HG02610 (cell line): ENCODE results near the gene CTNNA2.

ENCODE experiments used
- ATAC-seq: cut with Tn5 transposase; IDR thresholded peaks from one replicate; pipeline ENCODE4 v1.9.1; 2021; ENCODE audit warnings: mild to moderate bottlenecking, moderate library complexity; ENCODE audit not compliant: unreplicated experiment

CTNNA2 gene

DNA sequence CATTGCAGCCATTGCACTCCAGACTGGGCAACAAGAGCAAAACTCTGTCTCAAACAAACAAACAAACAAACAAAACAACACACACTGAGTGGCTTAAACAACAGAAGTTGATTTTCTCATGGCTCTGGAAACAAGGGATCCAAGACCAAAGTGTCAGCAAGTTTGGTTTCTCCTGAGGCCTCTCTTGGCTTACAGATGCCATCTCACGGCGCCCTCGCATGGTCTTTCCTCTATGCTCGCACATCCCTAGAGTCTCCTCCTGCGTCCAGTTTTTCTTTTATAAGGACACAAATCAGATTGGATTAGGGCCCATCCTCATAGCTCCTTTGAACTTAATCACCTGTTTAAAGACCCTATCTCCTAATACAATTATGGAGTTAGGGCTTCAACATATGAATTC lies 925.1 kb downstream of the CTNNA2 start:
- no peak for ATAC-seq

DNA sequence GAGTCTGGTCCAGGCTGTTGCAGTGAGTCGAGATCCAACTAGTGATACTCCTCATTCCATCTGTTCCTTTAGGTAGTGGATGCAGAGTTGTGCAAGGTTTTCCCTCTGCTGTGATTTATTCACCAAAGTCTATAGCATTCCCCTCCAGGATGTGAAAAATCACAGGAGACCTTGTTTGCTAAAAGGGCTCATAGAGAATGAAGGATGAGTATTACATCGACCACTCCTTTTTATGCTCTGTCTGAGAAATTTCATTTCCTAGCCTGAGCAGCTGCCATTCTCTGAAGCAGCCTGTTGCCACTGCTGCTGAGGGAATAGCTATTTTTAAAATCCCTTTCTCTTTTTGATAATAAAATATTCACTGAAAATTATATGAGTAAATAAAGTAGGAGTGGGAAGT lies 925.8 kb downstream of the CTNNA2 start:
- ATAC-seq: no peak

DNA sequence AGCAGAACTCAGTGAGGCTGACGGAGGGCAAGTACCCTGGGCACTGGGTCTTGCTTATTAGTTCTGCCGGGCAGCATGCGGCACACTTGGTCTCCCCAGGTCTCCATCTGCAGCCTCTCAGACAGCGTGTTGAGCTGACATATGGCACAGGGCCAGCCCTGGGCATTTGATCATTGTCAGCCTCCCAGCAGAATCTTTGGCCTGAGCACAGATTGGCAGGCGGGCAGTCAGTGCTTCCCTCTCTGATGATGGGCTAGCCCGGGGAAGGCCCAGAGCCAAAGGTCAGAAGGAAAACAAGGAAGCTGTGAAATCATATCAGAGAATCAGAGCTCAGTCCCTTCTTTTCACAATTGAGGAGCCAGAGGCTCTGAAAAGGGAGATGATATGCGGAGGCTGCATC lies 941.8 kb downstream of the CTNNA2 start:
- no peak for ATAC-seq

DNA sequence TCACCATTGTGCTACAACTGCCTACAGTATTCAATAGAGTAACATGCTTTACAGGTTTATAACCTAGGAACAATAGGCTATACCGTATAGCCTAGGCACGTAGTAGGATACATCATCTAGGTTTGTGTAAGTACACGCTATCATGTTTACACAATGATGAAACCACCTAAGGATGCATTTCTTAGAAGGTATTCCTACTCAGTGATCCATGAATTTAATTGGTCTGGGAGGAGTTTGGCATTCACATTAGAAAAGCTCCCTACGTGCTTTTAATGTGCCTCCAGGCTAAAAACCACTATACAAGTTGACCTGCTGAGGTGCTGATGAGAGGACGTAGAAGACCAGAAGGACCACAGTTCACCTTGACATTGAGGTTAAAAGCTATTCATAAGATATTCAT lies 946.2 kb downstream of the CTNNA2 start:
- no peak for ATAC-seq

DNA sequence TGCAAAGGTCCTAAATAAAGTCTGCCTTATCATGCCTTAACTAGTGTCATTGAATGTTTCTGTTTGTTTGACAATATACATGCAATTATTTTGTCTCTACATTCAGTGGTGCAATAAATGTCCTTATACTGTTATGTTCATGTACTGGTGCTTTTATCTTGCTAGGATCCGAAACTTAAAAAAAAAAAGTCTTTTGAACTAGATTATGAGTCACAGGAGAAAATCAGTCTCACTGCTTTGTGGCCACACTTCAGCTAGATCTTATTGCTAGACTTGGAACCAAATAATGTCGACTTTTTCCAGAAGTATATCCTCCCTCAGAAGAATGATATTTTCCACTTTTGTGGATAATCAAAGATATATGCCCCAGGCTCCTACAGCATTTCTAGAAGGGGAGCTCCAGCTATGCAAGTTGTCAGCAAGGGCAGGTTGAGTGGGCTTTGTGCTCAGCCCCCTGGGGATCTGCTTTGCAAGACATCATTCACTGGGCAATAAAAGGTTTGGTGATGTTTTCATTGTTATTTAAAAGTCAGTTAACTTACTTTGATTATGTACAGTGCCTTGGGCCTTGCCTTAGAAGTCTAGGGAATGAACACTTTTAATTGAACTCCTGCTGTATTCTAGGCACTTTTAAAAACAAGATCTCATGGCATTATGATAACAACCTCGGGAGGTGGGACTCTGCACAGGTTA lies 948.8 kb downstream of the CTNNA2 start:
- no peak for ATAC-seq

DNA sequence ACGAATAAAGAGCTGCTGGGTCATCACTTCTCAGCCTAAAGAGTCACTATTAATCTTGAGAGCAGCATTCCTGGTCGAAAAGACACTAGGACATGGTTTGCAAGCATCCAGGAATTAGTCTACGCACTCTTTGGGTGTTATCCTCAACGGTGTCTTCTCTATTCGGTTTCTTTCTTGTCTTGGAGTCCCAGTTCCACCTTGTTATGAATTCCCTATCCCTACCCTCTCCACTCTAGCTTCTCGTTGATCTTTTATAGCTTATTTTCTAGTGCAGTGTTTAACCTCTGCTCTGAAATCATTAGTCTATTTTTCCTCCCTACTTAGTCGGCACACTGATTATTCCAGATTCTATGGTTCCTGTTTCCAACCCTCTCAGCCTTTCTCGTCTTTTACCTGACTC lies 949.8 kb downstream of the CTNNA2 start:
- ATAC-seq: no peak

DNA sequence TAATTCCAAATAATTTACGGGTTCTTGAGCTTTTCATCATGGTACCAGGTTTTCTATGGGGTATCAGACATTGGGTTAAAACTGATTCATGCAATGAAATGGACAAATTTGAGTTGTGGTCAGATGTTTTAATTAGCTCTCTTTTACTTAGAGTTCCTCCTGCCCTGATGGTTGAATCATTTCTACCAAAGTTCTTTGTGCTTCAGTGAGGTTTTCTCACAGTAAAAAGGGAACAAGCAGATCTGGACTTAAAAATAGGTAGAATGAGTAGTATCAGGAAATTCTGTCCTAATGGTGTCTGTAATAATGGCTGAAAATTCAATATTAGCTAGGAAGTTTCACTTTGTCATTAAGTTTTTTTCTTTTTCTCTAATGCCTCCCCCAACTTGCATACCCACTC lies 951.4 kb downstream of the CTNNA2 start:
- no peak for ATAC-seq

DNA sequence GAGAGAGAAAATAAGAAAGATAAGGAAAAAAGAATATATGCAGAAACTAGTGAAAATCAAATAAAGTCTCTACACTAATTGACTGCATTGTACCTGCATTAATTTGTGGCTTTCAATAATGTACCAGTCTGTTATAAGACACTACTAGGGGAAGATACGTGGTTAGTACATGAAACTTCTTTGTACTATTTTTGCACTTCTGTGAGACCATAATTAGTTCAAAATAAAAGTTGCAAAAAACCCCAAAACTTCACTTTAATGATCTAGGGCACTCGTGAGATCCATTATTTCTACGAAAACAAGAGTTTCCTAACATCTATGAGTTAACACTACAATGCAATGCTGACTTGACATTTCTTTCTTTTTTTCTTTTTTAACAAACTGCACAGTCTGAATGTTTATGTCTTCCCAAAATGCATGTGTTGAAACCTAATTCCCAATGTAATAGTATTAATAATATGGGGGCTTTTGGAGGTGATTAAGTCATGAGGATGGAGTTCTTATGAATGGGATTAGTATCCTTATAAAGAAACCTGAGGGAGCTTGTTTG lies 954.5 kb downstream of the CTNNA2 start:
- ATAC-seq: no peak

DNA sequence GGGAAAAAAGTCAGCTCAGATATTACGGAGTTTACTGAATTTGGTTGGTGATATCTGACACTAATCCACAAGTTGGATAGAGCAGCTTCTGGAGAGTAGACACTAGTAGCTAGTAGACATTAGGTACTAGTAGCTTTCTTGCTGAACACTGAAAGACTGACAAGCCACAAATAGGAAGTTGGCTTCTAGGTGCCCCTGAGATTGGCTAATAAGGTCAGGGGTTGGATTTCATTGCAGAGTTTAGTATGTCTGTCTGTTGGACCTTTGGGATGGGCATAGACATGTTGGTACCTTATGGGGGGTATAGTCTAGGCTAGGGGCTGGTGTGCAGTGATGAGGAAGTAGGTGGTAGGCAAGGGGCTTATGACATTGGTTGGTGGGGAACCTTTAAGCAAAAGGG lies 956.6 kb downstream of the CTNNA2 start:
- no peak for ATAC-seq

DNA sequence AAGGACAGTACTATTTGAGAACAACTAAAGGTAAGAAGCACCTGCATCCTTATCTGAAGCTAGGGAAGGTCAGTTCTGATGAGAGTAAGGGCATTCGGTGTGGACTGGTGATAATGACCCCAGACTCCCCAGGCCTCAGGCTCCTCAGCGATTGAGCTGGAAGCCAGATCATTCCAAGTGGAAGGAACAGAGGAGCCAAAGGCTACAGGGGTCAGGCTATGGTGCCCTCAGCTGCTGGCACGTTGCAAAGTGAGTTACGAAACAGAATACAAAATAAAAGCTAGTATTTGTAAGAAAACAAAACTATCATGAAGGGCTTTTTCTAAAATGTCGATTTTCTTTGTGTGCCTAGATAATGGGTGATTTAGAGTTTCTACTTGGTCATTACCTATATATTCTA lies 960.2 kb downstream of the CTNNA2 start:
- no peak for ATAC-seq

DNA sequence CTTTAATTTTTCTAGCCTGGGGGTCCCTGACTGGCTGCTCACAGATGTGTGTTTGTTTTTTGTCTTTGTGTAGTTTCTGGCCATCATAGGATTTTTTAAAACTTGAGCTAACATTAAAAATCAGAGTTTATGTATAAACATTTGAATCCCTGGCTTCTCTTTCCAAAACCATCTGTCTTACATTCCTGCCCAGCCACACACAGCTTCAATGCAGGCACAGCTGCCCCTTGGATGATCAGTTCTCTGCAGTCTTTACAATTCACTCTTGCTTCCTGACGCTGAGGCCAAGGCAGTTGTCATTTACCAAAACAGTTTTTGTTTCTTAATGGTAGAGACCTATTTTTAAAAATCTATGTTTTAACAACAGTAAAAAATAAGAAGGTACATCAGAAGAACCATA lies 960.9 kb downstream of the CTNNA2 start:
- ATAC-seq: no peak

DNA sequence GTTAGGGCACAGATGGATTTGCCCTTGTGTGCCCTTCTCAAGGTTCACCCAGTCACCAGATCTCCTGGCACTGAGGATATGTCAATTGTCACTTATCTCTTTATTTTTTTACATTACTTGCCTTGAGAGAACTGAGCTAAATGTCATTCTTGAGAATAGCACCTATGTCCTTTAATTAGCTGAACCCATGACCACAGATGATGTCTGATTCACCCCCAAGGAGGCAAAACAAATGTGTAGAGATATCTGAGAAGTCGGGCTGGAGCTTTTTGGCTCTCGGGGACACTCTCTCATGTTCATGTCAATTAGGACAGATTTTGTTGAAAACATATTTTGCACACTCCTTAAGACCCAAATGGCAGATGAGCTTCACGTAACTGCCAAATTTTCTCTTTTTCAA lies 963.1 kb downstream of the CTNNA2 start:
- no peak for ATAC-seq

DNA sequence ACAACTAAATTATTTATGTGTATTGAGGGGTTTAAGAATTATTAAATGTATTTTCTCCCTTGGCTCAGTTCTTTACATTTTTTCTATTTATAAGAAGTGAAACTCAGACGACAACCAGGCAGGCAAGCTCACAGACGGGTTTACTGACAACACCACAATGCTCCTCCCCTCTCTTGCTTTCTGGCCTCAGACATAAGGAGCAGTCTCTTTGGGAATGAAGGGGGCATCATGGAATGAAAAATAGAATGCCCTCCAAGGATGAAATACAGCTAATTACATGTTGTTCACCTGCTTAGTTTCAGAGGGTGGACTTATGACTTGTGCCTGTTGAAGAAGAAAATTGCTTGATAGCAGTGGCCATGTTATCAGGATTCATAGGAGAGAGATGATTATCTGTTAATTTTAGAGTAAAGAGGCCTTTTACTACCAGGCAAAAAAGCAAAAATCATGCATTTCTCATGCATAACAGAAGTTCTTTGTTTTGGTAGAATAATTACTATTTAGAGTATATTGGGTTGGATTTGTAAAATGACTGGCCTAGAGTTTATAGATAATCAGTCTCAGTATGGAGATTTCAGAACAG lies 963.8 kb downstream of the CTNNA2 start:
- ATAC-seq: no peak

DNA sequence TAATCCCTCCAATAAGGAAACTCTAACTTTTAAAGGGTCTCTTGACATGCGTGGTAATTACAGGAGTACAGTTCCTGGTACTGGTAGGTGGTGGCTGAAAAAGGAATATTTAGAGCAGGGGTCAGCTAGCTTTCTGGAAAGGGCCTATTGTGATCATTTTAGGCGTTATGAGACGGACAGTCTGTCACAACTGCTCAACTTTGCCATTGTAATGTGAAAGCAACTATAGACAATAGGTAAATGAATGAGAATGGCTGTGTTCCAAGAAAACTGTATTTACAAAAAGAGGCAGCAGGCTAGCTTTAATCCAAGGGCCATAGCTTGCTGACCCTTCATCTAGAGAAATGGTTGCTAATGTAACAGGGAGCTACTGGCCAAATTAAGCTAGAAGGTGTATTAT lies 969.4 kb downstream of the CTNNA2 start:
- ATAC-seq: no peak

DNA sequence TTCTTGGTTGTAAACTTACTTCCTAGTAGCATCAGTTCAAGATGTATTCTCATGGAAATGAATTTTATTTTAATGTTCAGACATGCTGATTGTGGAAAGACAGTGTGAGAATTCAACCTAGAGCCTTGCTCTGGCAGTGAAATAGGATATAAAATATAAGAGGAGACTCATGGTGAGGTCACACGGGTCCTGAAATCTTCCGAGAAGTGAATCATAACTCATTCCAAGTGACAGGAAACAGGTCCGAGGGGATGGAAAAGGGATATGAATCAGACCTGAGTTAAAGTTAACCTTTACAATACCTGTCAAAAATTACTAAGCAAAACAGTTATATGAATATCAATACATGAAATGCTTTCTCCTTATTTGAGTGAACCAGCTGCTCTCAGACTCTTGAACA lies 976.9 kb downstream of the CTNNA2 start:
- ATAC-seq: no peak

DNA sequence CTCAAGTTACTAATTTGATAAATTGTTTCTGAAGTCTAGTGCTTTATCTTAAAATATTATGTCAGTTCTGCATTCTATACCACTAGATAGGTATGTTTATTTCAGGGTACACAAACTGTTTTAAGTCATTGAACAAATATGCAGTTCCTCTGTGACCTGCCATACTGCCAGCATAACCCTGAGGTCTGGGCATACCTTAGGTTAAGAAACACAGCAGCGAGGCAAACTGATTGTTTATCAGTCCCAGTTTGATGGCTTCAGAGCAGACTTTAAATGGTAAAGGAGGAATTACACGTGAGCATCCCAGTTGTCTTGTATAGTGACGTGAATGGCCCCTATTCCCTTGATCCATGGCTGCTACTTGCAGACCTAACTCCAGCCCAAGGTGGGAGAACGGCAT lies 978.1 kb downstream of the CTNNA2 start:
- no peak for ATAC-seq

DNA sequence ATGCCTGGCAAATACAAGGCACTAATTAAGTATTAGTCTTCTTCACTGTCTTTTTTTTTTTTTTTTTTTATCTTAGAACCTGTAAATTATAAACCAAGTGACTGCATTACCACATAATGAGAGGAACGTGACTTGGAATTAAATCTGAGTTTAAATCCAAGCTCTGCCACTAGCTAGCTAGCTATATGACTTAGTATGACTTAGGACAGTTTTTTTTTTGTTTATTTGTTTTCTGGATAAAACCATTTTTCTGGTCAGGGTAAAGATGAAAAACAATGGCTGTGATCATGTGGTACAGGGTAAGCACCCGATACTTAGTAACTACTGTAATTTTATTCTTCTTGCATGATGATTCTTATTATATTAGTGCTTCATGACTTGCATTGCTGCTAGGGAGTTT lies 983.5 kb downstream of the CTNNA2 start:
- no peak for ATAC-seq

DNA sequence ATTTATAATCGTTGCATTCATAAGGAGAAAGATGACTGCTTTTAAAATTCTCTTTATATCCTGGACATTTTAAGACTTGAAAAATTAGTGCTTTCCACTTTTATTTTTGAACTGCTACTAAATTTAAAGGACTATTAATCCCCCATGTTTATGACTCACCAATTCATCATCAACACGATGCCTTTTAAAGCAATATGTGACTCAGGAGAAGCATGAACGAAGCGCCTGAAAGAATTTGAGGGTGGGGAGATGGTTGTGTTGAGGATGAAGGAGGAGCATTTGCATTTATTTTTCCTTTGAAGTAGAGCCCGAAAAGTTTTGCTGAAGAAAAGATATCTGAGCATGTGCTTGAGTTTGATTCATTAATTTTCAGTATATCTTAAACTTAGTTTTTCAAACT lies 983.9 kb downstream of the CTNNA2 start:
- no peak for ATAC-seq

DNA sequence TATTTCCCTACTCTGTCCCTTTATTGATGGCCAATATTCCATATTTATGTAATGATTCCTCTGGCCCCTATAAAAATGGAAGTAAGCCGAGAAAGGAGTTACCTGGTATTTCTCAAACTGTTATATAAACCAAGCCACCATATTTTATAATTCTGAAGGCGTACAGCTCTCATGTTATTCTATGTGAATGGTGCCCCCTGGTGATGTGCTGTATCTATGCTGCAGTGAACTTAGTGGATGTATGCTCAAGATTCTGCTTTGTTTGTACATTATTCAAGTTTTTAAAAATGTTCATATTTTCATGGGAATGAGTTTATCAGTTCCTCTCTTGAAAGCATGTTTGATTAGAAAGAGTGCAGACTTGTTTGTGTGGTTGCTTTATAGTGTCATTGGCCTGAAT lies 986.2 kb downstream of the CTNNA2 start:
- no peak for ATAC-seq

DNA sequence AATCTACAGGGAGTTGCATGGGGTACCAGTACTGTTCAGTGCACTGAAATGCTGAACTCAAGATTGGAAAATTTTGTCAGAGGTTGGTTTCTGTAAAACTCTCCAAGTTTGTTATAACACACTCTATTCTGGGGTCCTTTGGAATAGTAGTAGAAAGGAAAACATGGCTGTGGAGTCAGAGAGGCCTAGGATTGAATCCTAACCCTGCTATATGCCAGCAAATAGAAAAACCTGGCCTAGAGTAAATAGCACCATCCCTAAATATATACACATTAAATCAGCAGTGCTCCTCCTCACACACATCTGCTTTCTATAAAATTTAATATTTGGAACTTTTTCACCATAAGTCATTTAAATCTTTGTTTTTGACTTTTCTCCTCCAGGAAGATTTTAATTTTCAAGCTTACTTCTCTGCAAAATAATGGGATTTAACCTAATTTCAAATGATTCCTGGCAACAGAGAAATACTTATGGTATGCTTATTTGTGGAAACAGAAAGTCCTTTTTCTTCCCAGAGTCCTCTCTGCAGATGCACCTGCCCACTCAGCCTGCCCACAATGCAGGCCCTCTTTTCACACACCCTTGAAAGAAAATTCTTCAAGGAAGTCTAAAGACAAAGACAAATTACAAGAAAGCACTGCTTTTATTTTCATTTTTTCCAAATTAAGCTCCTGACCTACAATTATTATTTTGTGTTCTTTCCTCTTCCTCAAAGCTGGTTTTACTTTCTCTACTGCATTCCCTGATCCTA lies 989.2 kb downstream of the CTNNA2 start:
- no peak for ATAC-seq

DNA sequence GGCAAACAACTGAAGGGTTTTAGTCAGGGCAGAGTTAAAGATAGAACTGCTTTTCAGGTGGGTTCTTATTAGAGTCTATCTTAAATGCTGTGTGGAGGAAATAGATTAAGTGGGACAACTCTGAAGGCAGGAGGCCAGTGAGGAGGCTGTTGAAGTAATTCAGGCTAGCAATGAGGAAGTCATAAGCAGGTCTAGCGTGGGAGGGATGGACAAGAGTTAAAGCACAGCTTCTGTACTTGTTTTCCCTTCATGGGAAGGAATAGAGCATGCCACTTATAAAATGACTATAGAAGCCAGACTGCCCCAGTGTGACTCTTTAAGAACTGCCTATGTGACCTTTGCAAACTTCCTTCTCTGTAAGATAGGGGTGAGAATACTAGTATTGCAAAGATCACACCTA lies 993.7 kb downstream of the CTNNA2 start:
- ATAC-seq: no peak

DNA sequence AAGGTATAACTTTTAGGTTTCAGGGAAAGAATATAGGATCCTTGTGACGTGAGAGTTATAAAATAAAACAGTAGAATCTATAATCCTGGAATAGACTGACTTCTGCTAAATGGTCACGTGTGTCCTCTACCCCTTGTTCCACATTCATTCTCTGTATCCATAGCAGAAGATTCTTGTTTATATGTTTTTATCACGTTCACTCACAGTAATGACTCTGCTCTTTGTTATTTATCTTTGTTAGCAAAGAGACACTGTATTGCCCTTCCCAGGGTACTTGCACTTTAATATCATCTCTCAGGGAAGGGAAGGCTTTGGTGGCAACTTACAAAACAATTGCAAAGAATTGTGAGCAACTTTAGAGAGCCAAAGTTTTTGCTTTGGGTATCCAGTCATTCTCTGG lies 997.9 kb downstream of the CTNNA2 start:
- no peak for ATAC-seq
